ENCODE measurements around the gene PTPN14.

Gene PTPN14

GRCh38 chr1:214449371-214449770, 102.0 kb downstream of the PTPN14 start:
- DNase-seq: no peak

GRCh38 chr1:214448536-214448935, 102.9 kb downstream of the PTPN14 start:
- no peak for DNase-seq

GRCh38 chr1:214447557-214447871, 103.9 kb downstream of the PTPN14 start:
- DNase-seq: no peak

GRCh38 chr1:214446772-214447556, 104.4 kb downstream of the PTPN14 start:
- no peak for DNase-seq

GRCh38 chr1:214445831-214446614, 105.4 kb downstream of the PTPN14 start:
- DNase-seq: no peak

- no peak for DNase-seq
Observed at GRCh38 chr1:214445199-214445598, 106.2 kb downstream of the PTPN14 start.

- no peak for DNase-seq
Observed at GRCh38 chr1:214444182-214444939, 107.0 kb downstream of the PTPN14 start.

- no peak for DNase-seq
Observed at GRCh38 chr1:214441119-214441518, 110.3 kb downstream of the PTPN14 start.

- no peak for DNase-seq
Observed at GRCh38 chr1:214440219-214440965, 111.0 kb downstream of the PTPN14 start.

- peak; percentile 19 for DNase-seq
Observed at GRCh38 chr1:214439352-214440119, 111.9 kb downstream of the PTPN14 start.

GRCh38 chr1:214438530-214438929, 112.9 kb downstream of the PTPN14 start:
- no peak for DNase-seq

GRCh38 chr1:214438075-214438474, 113.3 kb downstream of the PTPN14 start:
- no peak for DNase-seq

- DNase-seq: no peak
Observed at GRCh38 chr1:214435867-214436266, 115.5 kb downstream of the PTPN14 start.

- no peak for DNase-seq
Observed at GRCh38 chr1:214432245-214432644, 119.2 kb downstream of the PTPN14 start.

- DNase-seq: no peak
Observed at GRCh38 chr1:214429951-214430770, 121.2 kb downstream of the PTPN14 start.

GRCh38 chr1:214427871-214428277, 123.5 kb downstream of the PTPN14 start:
- peak; percentile 47 for DNase-seq

GRCh38 chr1:214426426-214426812, 125.0 kb downstream of the PTPN14 start:
- no peak for DNase-seq

- DNase-seq: no peak
Observed at GRCh38 chr1:214425716-214426425, 125.5 kb downstream of the PTPN14 start.

- no peak for DNase-seq
Observed at GRCh38 chr1:214425101-214425500, 126.3 kb downstream of the PTPN14 start.

- no peak for DNase-seq
Observed at GRCh38 chr1:214423045-214423444, 128.4 kb downstream of the PTPN14 start.

Measured in activated naive CD4-positive, alpha-beta T cell treated with Interleukin-2 at 50 U/mL for 16 hours (primary cell).